Lung (tissue), 12 donors: ENCODE results near the gene LSM11. TPM values are rescaled to one million over a fixed set of nuclear protein-coding genes. Genes with fewer than 3 reads are reported as not detected.
A peak's percentile ranks its signal among the peaks of the same experiment; 100 is the strongest.

ENCODE experiments used
- ATAC-seq: fragments of 200-7000 bp; cut with Tn5 transposase; one replicate; pipeline ENCODE4 v1.9.1; 2020; ENCODE audit warnings: moderate number of reproducible peaks; ENCODE audit not compliant: insufficient read depth, low FRiP score
- DNase-seq, 3 donors: peaks; one replicate each; pipeline ENCODE4 v3.0.0-alpha.2; 2013 to 2017
- H3K27ac ChIP-seq, 2 donors: one replicate each; pipeline ENCODE4 v1.5.1; 2013; ENCODE audit warnings: mild to moderate bottlenecking in 2 of 2, moderate library complexity in 2 of 2, control low read depth in 1 of 2, inconsistent platforms in 1 of 2, low read depth in 1 of 2, low read length in 1 of 2
- H3K27me3 ChIP-seq, 3 donors: one replicate each; pipeline ENCODE4 v1.5.1; 2013; ENCODE audit warnings: low read length in 2 of 3; ENCODE audit not compliant: control insufficient read depth in 3 of 3, insufficient read depth in 3 of 3
- H3K36me3 ChIP-seq, 4 donors: one replicate each; pipeline ENCODE4 v1.5.1; 2013; ENCODE audit warnings: low read length in 4 of 4, mild to moderate bottlenecking in 1 of 4, moderate library complexity in 1 of 4; ENCODE audit not compliant: control insufficient read depth in 4 of 4, insufficient read depth in 4 of 4
- H3K4me1 ChIP-seq, 5 donors: one replicate each; pipeline ENCODE4 v1.5.1; 2013; ENCODE audit warnings: low read length in 5 of 5, mild to moderate bottlenecking in 2 of 5, moderate library complexity in 1 of 5; ENCODE audit not compliant: control insufficient read depth in 5 of 5, insufficient read depth in 5 of 5
- H3K4me3 ChIP-seq: one replicate; pipeline ENCODE4 v1.5.1; 2013; ENCODE audit warnings: mild to moderate bottlenecking, control low read depth, moderate library complexity
- H3K9ac ChIP-seq, 2 donors: one replicate each; pipeline ENCODE4 v1.5.1; 2013; ENCODE audit warnings: low read length in 2 of 2, control low read depth in 1 of 2; ENCODE audit not compliant: insufficient read depth in 1 of 2
- H3K9me3 ChIP-seq, 4 donors: one replicate each; pipeline ENCODE4 v1.5.1; 2013; ENCODE audit warnings: low read length in 3 of 4, mild to moderate bottlenecking in 1 of 4, moderate library complexity in 1 of 4; ENCODE audit not compliant: control insufficient read depth in 4 of 4, insufficient read depth in 3 of 4
- WGBS, 2 donors: extraction: QIAGEN DNeasy Blood & Tissue Kit; methylation state at CpG; one replicate each; pipeline ENCODE4 v1.1.7; 2013; 5-methylcytosine and 5-hydroxymethylcytosine counted together
- polyA plus RNA-seq, 2 donors: library from polyadenylated mRNA; stranded (reverse); fragments of 200-250 nt; gene quantifications; one replicate each; pipeline ENCODE4 v1.2.1, GENCODE V29; 2013
- total RNA-seq, 2 donors: library from RNA; depleted of rRNA in 1 of 2; stranded (reverse); fragments of >200 nt in 1 of 2; gene quantifications; one replicate each; pipeline ENCODE4 v1.2.1, GENCODE V29; 2014 to 2021
- TF ChIP-seq, protein P1 (sequence below): IDR thresholded peaks from 2 replicates; pipeline ENCODE4 v1.5.1; 2012; ENCODE audit warnings: mild to moderate bottlenecking; ENCODE audit errors: control extremely low read depth, extremely low read depth
- donor health status: control.
- donor health status: control.
- donor health status: Bipolar disorder and iron deficiency.
- donor health status: healthy.
- donor health status: DM: yes; HTN: yes; CAD: no.

The LSM11 gene
- total and polyA plus RNA-seq, 4 donors, result 0.93 to 7.0 (median 1.8) TPM

DNA sequence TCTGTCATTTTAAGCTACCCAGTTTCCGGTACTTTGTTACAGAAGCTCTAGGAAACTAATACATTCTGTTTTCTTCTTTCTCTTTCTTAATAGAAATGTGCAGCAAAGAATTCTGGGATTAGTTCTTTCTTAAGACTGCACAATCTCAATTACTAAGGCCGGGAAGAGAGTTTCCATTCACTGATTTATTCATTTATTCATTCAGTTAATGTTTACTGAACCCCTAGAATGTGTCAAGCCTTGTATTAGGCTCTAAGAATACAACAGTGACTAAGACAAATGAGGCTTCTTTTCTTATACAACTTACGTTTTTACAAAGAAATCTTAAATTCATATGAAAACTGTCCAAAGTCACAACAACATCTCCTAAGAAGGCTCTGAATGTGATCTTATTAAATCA is 39.8 kb upstream of the LSM11 start:
- H3K36me3 ChIP-seq, result no peaks in the 10 kb centered on the region
- ATAC-seq (no peak), DNase-seq (no peak)
- WGBS, 2 donors, result 86 to 92% methylated on average over 3 of the region's 3 CpGs
- H3K27ac ChIP-seq, result no peak overlapping the region
- H3K4me1 ChIP-seq, result peaks cover 0 to under 1% (median 0%) of the 10 kb centered on the region in 5 donors
- TF ChIP-seq, protein P1, sequence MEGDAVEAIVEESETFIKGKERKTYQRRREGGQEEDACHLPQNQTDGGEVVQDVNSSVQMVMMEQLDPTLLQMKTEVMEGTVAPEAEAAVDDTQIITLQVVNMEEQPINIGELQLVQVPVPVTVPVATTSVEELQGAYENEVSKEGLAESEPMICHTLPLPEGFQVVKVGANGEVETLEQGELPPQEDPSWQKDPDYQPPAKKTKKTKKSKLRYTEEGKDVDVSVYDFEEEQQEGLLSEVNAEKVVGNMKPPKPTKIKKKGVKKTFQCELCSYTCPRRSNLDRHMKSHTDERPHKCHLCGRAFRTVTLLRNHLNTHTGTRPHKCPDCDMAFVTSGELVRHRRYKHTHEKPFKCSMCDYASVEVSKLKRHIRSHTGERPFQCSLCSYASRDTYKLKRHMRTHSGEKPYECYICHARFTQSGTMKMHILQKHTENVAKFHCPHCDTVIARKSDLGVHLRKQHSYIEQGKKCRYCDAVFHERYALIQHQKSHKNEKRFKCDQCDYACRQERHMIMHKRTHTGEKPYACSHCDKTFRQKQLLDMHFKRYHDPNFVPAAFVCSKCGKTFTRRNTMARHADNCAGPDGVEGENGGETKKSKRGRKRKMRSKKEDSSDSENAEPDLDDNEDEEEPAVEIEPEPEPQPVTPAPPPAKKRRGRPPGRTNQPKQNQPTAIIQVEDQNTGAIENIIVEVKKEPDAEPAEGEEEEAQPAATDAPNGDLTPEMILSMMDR, result no peak
- H3K9me3 ChIP-seq, result no peaks in the 10 kb centered on the region
- no peak overlapping the region for H3K4me3 ChIP-seq
- no peaks in the 10 kb centered on the region for H3K27me3 ChIP-seq
- H3K9ac ChIP-seq, result no peak overlapping the region

DNA sequence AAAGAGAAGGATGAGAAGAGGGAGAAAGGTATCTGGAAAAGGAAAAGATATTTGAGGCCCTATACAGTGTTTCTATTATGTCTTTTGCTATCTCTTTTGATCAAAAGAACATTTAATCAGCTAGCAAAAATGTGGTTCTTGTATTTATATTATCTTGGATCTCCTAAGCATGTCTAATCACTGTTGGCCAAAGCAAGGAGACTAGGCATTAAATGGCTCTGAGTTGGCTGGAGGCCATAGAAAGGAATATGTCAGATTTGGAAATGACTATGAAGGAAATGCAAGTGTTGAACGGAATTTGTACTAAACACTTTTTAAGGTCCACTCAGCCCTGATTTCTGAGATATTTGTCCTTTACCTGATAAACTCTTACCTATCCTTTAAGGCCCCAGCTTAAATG is 34.6 kb upstream of the LSM11 start:
- WGBS, 2 donors, result 55 to 77% methylated on average over 1 of the region's 1 CpG

DNA sequence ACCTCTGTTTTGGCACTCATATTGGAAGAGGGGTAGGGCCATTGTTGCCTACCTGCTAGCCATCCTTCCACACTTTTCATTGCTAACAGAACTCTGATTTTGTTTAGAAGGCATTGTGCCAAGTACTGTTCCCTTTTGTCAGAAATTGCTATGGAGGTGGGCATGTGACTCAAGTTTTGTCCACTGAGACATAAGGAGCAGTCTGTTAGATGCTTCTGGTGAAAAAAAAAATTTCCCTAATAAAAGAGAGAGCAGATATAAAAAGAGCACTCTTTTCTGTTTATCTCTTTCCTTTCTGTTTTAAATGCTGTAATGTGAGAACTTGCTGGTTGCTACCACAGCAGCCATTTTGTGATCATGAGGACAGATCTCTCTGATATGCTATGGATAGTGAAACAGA is 34.2 kb upstream of the LSM11 start:
- Histone ChIP-seq H3K9me3 (no peaks in the 10 kb centered on the region), H3K27ac (no peak overlapping the region), H3K36me3 (no peaks in the 10 kb centered on the region), H3K27me3 (no peaks in the 10 kb centered on the region), H3K9ac (no peak overlapping the region), H3K4me3 (no peak overlapping the region), H3K4me1 (peaks cover 0 to 5% (median 0%) of the 10 kb centered on the region in 5 donors)
- DNase-seq (no peak), ATAC-seq (no peak)
- TF ChIP-seq, protein P1, result no peak

More for the DNA sequence above, 34.6 kb upstream of the LSM11 start:
- no peak for ATAC-seq
- Histone ChIP-seq H3K4me1 (peaks cover 0 to 5% (median 0%) of the 10 kb centered on the region in 5 donors), H3K4me3 (no peak overlapping the region), H3K9me3 (no peaks in the 10 kb centered on the region), H3K36me3 (no peaks in the 10 kb centered on the region), H3K27me3 (no peaks in the 10 kb centered on the region), H3K9ac (no peak overlapping the region), H3K27ac (no peak overlapping the region)
- peak in 2 of 3 donors; percentile 38 to 40 for DNase-seq
- TF ChIP-seq, protein P1, result no peak

DNA sequence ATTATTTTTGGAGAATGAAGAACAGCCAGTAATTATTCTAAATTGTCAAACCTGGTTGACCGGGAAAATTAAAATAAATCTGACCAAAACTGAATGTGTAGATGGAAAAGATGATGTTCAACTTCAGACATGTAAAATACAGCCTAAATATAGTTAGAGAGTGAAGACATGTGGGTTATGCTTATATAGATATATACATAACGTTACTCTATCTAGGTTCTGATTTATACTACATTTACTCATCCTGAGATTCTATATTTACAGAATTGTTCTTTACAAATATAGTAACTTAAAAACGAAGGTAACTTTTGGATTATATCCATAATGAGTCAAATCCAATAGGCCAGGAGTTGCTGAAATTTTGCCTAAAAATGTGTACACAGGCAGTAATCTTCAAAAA is 33.1 kb upstream of the LSM11 start:
- no peak overlapping the region for H3K27ac ChIP-seq
- H3K9ac ChIP-seq, result no peak overlapping the region
- H3K36me3 ChIP-seq, result no peaks in the 10 kb centered on the region
- WGBS, 2 donors, result 67 to 88% methylated on average over 3 of the region's 3 CpGs
- H3K9me3 ChIP-seq, result no peaks in the 10 kb centered on the region
- no peaks in the 10 kb centered on the region for H3K27me3 ChIP-seq
- no peak for DNase-seq
- H3K4me1 ChIP-seq, result peaks cover 0 to 5% (median 0%) of the 10 kb centered on the region in 5 donors
- TF ChIP-seq, protein P1, result no peak
- no peak overlapping the region for H3K4me3 ChIP-seq
- ATAC-seq, result no peak
